ENCODE measurements around the gene LMF1. TPM values are rescaled to one million over a fixed set of nuclear protein-coding genes. Genes with fewer than 3 reads are reported as not detected.

LMF1 gene
- total RNA-seq, 1 experiment from 2014 or later, result 12.8 TPM

GRCh38 chr16:870856-871561, 99.8 kb downstream of the LMF1 start:
- ChIA-PET POLR2A (no interaction called here), RAD21 (ENCODE audit: low non-redundant PET in 1 of 2, low total read pairs in 2 of 2, uncharacterized antibody in 2 of 2, unreplicated experiment in 2 of 2) (no interaction called here), CTCF (no interaction called here)
- Histone ChIP-seq H2AFZ (ENCODE audit: low read depth, low read length, poor library complexity, severe bottlenecking) (no peak overlapping the region), H3K9me2 (ENCODE audit: insufficient read depth) (no peaks in the 10 kb centered on the region), H3K4me1 (ENCODE audit: control insufficient read depth in 1 of 2, insufficient read depth in 2 of 2, low read length in 2 of 2) (no peaks in the 10 kb centered on the region), H3K4me2 (ENCODE audit: low read length) (no peak overlapping the region), H3K79me2 (ENCODE audit: insufficient read depth, low read length) (no peaks in the 10 kb centered on the region), H3K36me3 (ENCODE audit: control insufficient read depth in 1 of 2, insufficient read depth in 2 of 2, low read length in 2 of 2) (no peaks in the 10 kb centered on the region), H3K9ac (ENCODE audit: low read length) (no peak overlapping the region), H4K20me1 (ENCODE audit: insufficient read depth) (no peaks in the 10 kb centered on the region), H3K9me3 (ENCODE audit: control insufficient read depth in 1 of 2, insufficient read depth in 1 of 2, low read depth in 1 of 2, low read length in 2 of 2) (no peaks in the 10 kb centered on the region), H3K27me3 (ENCODE audit: insufficient read depth, low read length) (no peaks in the 10 kb centered on the region), H3K27ac (ENCODE audit: low read depth, low read length) (no peak overlapping the region), H3K4me3 (replicated peaks in 1 of 2; ENCODE audit: low read depth in 1 of 2, low read length in 2 of 2) (no peak overlapping the region)
- DNase-seq (ENCODE audit: low read depth, low spot score), result no peak
- intact Hi-C loops (cut with micrococcal nuclease), result no loop called here
- BruUV-seq (replicated peaks), result no TSS peak
- TF ChIP-seq ZFX (IDR thresholded peaks at IDR 0.05) (no peak), ZNF274 (IDR thresholded peaks at IDR 0.05; ENCODE audit: low read depth, low read length) (no peak), TCF7L2 (IDR thresholded peaks at IDR 0.05; ENCODE audit: borderline replicate concordance, extremely low read depth, insufficient read depth, insufficient read length) (no peak), YY1 (IDR thresholded peaks at IDR 0.05; ENCODE audit: extremely low read depth, insufficient replicate concordance, low read depth, low read length) (no peak), ELF1 (IDR thresholded peaks at IDR 0.05; ENCODE audit: borderline replicate concordance, low read depth) (no peak)
- TF ChIP-seq, protein P1, sequence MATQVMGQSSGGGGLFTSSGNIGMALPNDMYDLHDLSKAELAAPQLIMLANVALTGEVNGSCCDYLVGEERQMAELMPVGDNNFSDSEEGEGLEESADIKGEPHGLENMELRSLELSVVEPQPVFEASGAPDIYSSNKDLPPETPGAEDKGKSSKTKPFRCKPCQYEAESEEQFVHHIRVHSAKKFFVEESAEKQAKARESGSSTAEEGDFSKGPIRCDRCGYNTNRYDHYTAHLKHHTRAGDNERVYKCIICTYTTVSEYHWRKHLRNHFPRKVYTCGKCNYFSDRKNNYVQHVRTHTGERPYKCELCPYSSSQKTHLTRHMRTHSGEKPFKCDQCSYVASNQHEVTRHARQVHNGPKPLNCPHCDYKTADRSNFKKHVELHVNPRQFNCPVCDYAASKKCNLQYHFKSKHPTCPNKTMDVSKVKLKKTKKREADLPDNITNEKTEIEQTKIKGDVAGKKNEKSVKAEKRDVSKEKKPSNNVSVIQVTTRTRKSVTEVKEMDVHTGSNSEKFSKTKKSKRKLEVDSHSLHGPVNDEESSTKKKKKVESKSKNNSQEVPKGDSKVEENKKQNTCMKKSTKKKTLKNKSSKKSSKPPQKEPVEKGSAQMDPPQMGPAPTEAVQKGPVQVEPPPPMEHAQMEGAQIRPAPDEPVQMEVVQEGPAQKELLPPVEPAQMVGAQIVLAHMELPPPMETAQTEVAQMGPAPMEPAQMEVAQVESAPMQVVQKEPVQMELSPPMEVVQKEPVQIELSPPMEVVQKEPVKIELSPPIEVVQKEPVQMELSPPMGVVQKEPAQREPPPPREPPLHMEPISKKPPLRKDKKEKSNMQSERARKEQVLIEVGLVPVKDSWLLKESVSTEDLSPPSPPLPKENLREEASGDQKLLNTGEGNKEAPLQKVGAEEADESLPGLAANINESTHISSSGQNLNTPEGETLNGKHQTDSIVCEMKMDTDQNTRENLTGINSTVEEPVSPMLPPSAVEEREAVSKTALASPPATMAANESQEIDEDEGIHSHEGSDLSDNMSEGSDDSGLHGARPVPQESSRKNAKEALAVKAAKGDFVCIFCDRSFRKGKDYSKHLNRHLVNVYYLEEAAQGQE (IDR thresholded peaks at IDR 0.05; ENCODE audit: low read depth), result no peak
- no peak for ATAC-seq

Measured in HCT116 (cell line).